Astrocyte (in vitro differentiated cells and primary cell): ENCODE results near the gene STK4.

ENCODE experiments used
- CTCF ChIP-seq: IDR thresholded peaks from 2 replicates; pipeline ENCODE4 v1.5.1; 2011; ENCODE audit warnings: low read depth, mild to moderate bottlenecking, inconsistent platforms, low read length, moderate library complexity; ENCODE audit not compliant: insufficient read depth
- EZH2 ChIP-seq: IDR thresholded peaks from 2 replicates; pipeline ENCODE4 v1.6.1; 2012; ENCODE audit warnings: mild to moderate bottlenecking, low read length, inconsistent platforms; ENCODE audit not compliant: insufficient read depth

GRCh38 chr20:45072066-45072465, 105.8 kb downstream of the STK4 start:
- no peak for TF ChIP-seq CTCF
- no peak for TF ChIP-seq EZH2
